ENCODE measurements around the gene GRIN2A.

GRIN2A gene

GRCh38 chr16:9772526-9773225 is 409.6 kb downstream of the GRIN2A start:
- no peak for DNase-seq (ENCODE audit: low read depth in 2 of 2)

DNA sequence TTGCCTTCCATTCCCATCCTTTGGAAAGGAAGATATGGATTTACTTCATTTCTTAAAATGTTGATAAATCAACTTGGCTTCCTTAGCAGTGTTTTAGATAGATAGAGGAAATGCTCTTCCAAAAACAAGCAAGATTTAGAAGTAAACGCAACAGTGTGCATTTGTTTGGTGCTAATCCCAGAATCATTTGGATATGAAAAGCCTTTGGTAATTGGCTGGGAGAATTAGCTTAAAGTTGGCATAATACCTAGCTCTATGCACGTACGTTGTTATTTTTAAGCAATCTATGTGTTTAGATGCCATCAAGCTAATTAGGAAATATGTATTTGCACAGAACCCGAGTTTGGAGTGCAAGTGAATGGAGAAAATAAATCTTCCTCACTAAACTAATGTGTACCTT is 415.3 kb downstream of the GRIN2A start:
- no peak for DNase-seq (ENCODE audit: low read depth in 2 of 2)

GRCh38 chr16:9763505-9763904 is 418.7 kb downstream of the GRIN2A start:
- DNase-seq (ENCODE audit: low read depth in 2 of 2), result no peak

GRCh38 chr16:9761870-9762269 is 420.4 kb downstream of the GRIN2A start:
- DNase-seq (ENCODE audit: low read depth in 2 of 2), result no peak

- DNase-seq (ENCODE audit: low read depth in 2 of 2), result no peak
Observed at GRCh38 chr16:9757687-9758086, 424.5 kb downstream of the GRIN2A start.

- DNase-seq (ENCODE audit: low read depth in 2 of 2), result no peak
Observed at GRCh38 chr16:9756434-9756833, 425.8 kb downstream of the GRIN2A start.

DNA sequence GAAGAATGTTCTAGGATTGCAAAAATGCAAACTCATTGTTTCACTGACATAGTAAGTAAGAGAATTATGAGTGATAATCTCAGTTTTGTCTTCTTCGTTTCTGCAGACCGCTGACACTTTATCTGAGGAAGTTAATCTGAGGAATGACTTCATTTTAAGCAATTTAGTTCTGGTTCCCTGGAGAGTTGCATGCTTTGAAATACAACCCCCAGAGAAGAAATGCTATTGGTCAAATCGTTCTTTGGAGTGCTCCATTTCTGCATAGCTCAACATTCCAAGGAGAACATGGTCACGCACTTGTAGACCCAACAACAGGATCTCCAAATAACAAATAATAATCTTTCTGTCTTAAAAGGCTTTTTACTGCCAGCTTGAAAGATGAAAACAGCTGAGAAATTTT is 427.1 kb downstream of the GRIN2A start:
- DNase-seq (ENCODE audit: low read depth in 2 of 2), result no peak

GRCh38 chr16:9741776-9742175 is 440.5 kb downstream of the GRIN2A start:
- DNase-seq (ENCODE audit: low read depth in 2 of 2), result no peak

DNA sequence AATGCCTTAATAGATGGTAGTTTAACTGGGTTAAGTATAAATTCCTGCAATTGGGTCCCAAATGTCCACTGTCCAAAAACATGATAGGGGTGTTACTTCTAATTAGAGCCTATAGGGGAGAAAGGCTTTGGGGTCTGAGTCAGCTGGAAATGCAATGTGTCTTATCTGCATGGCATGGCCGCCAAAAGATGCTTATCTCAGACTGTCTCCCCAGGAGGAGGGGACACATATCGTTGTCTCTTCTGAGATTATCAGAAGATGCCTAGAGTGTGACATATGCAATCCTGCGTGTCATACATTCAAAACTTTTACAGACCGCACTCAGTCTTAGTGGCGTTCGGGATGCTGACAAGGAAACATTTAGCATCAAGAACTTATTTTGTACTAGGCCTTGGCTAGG is 442.9 kb downstream of the GRIN2A start:
- DNase-seq (ENCODE audit: low read depth in 2 of 2), result no peak

- DNase-seq (ENCODE audit: low read depth in 2 of 2), result no peak
Observed at GRCh38 chr16:9738690-9739089, 443.5 kb downstream of the GRIN2A start.

GRCh38 chr16:9736547-9736946 is 445.7 kb downstream of the GRIN2A start:
- DNase-seq (ENCODE audit: low read depth in 2 of 2), result no peak

- no peak for DNase-seq (ENCODE audit: low read depth in 2 of 2)
Observed at GRCh38 chr16:9723136-9723535, 459.1 kb downstream of the GRIN2A start.

DNA sequence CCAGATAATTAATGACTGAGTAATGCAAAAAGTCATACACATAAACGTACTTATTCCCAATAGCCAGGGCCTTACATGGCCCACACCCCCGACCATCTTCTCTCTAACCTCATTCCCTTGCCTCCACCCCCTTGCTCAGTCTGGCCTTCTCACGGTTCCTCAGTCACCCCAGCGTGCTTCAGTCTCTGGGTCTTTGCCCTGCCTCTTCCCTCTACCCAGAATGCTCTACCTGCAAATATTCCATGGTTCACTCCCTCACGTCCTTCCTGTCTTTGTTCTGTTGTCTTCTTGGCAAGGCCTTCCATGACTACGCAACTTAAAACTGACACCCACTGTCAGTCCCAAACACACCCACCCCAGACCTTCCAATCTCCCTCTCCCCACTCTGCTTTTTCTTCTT is 468.3 kb downstream of the GRIN2A start:
- no peak for DNase-seq (ENCODE audit: low read depth in 2 of 2)

GRCh38 chr16:9713156-9713555 is 469.1 kb downstream of the GRIN2A start:
- no peak for DNase-seq (ENCODE audit: low read depth in 2 of 2)

GRCh38 chr16:9708972-9709620 is 473.1 kb downstream of the GRIN2A start:
- DNase-seq (ENCODE audit: low read depth in 2 of 2), result no peak

- DNase-seq (ENCODE audit: low read depth in 2 of 2), result no peak
Observed at GRCh38 chr16:9706217-9706836, 475.9 kb downstream of the GRIN2A start.

DNA sequence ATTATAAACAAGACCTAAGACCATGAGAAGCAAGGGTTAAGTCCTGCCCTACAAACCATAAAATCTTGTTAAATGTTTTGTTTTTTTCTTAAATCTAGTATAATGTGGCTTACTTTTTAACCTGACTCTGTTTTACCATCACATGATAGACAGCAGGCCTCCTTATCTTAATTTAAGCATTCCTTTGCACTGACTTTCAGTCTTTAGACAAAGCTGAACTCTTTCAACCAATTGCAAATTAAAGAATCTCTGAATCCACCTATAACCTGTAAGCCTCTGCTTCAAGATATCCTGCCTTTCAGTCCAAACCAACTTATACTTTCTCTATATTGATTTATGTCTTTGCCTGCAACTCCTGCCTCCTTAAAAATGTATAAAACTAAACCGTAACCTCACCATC is 478.5 kb downstream of the GRIN2A start:
- no peak for DNase-seq (ENCODE audit: low read depth in 2 of 2)
